Activated CD8-positive, alpha-beta memory T cell treated with anti-CD3 and anti-CD28 coated beads for 4 hours (primary cell): Measurements from ENCODE around the gene KCNIP4.
"Not testable (repeated sequence)": the region's sequence is repeated elsewhere in the genome, so short reads cannot be mapped to it uniquely, and the experiment has no call there.

Experiments
- DNase-seq, 2 donors: peaks; one replicate each; pipeline ENCODE4 v3.0.0-alpha.2; 2020; ENCODE audit warnings: low read depth in 2 of 2

Gene KCNIP4

DNA sequence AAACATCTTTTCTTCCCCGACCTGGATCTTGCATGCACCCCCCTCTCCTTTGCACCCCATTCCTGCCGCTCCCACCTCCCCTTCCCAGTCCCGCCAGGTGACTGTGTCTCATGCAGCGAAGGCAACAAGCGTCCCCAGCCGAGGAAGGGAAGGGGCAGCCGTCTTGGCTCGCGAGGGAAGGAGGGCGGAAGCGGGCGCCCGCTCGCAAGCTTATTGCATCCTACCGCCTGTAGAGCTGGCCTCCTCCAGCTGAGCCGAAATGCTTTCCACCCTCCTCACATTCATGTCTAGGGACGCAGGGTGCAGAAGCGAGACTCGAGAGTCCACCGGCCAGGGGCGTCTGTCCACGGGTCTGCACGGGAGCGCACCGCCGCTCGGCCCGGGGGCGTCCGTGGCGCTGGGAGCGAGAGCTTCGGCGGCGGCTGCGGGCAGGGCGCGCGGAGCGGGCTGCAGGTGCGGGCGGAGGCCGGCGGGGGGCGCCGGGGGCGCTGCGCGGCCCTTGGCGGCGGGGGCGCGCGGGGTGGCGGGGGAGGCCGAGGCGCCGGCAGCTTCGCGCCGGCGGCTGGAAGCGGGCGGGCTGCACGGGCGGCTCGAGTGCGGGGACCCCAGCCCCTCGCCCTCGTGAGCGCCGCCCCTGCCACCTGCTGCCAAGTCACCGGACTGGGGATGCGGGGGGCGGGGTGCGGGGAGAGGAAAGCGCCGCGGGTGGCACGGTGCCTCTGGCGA is at the start of gene KCNIP4:
Gene KCNIP4 (minus strand): TSS at position 426 of the 726 bp plus-strand sequence.
- DNase-seq: no peak

DNA sequence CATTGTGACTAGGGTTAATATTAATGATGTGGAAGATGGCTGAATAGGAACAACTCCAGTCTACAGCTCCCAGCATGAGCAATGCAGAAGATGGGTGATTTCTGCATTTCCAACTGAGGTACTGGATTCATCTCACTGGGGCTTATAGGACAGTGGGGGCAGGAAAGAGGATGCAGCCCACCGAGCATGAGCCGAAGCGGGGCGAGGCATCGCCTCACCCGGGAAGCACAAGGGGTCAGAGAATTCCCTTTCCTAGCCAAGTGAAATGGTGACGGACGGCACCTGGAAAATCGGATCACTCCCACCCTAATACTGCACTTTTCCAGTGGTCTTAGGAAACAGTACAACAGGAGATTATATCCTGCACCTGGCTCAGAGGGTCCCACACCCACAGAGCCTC is 48.0 kb upstream of the KCNIP4 start:
- DNase-seq: not testable (repeated sequence)

- DNase-seq: no peak
Observed at GRCh38 chr4:21992330-21992729, 43.8 kb upstream of the KCNIP4 start.

GRCh38 chr4:21991562-21991961 is 43.0 kb upstream of the KCNIP4 start:
- DNase-seq: no peak

DNA sequence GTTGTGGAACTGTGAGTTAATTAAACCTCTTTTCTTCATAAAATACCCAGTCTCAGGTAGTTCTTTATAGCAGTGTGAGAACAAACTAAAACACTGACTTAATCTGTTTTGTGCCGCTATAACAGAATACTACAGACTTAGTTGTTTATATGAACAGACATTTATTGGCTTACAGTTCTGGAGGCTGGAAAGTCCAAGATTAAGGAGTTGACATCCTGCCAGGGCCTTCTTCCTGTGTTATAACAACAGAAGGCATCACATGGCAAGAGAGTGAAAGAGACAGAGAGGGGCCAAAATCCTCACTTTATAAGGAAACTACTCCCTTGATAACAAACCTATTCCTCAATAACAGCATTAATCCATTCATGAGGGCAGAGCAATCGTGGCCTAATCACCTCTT is 42.5 kb upstream of the KCNIP4 start:
- no peak for DNase-seq

GRCh38 chr4:21989351-21989750 is 40.8 kb upstream of the KCNIP4 start:
- DNase-seq: no peak

- DNase-seq: no peak
Observed at GRCh38 chr4:21986307-21986706, 37.7 kb upstream of the KCNIP4 start.

GRCh38 chr4:21982087-21982486 is 33.5 kb upstream of the KCNIP4 start:
- DNase-seq: no peak

DNA sequence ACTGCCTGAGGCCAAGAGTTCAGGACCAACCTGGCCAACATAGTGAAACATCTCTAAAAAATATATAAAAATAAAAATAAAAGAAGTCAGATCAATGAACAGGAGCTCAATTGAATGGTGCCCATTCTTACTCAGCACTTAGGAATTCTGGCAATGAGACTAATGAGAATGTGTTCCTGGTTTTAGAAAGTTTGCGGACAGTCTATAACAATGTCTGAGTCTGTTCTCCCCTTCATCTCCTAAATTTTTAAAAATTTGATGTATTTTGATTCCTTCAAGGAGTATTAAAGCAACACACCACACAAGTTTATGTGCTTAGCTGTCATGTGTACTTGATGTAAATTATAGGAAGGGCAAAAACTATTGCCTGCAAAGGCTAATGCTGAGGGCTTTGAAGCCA is 30.6 kb upstream of the KCNIP4 start:
- no peak for DNase-seq

DNA sequence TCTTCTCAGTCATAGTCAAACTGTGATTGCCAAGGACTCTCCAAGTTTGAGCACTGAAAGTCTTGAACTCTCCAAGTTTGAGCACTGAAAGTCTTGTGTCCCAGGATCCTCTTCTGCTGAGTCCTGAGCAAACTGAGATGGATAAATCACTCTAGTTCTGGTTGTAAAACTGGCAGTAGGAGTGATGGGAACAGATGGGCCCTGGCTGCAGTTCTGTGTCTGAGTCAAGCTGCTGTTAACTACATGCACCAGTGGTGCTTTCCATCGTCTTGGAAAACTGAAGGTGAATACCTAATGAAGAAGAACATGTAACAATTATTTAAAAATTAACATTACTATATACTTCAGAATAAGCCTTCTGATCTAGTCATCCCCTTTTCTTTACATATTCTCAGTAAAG is 27.6 kb upstream of the KCNIP4 start:
- no peak for DNase-seq

DNA sequence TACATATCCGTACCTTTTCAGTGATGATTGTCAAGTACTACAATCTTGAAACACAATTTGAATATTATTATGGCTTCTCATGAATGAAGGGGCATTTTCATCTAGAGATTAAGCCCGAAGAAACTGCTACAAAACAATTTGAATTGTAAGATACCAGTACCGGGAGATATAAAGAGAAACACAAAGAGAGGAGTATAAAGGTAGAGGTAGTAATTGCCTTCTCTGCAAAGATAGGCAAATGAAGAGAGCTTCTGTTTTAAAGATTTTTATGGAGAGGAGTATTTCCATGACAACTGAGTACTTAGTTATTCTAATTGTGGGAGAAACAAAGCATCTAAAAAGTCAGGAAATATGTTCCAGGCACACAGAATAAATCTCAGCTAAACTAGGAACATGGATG is 25.3 kb upstream of the KCNIP4 start:
- no peak for DNase-seq

- DNase-seq: no peak
Observed at GRCh38 chr4:21964762-21965319, 16.3 kb upstream of the KCNIP4 start.

GRCh38 chr4:21962691-21963090 is 14.1 kb upstream of the KCNIP4 start:
- no peak for DNase-seq

GRCh38 chr4:21960793-21961192 is 12.2 kb upstream of the KCNIP4 start:
- DNase-seq: no peak

GRCh38 chr4:21954916-21955315 is 6.3 kb upstream of the KCNIP4 start:
- no peak for DNase-seq

DNA sequence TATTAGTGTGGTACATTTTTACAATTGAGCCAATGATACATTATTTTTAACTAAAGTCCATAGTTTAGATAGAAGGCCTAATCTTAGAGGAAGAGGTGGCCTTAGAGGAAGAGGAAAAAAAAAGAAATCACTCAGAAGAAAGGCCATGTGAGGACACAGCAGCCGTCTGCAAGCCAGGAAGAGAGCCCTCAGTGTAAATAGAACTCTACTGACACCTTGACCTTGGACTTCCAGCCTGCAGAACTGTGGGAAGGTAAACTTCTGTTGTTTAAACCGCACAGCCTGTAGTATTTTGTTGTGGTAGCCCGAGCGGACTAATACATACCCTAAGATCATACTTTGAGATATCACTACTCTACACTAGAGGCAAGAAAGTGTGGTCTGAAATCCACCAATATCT is 5.1 kb upstream of the KCNIP4 start:
- DNase-seq: no peak

GRCh38 chr4:21952549-21952948 is 4.0 kb upstream of the KCNIP4 start:
- DNase-seq: no peak

GRCh38 chr4:21949073-21949457 is 493 bp upstream of the KCNIP4 start:
- DNase-seq: no peak

DNA sequence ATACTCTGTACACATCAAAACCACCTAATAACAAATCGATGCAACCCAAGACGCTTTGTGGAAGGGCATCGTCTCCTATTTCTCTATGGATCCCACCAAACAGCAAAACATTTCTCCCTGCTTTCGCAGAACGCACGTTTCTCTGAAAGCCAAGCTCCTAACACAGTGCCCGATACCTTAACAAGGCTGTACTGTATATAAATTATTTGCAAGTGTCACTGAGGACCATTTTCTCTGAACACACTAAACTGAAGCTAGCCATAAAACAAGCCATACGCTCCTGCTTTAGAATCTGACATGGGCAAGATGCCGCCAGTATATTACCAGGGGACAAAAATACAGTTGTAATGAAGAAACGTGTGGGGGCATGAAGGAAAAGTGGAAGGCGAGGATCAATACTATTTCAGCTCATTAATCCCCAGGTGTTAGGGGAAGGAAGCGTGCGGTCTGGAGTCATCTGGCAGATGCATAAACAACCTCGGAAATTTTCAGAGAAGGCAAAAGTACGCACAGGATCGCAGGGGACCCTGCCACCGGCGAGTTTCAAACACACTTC is 703 bp downstream of the KCNIP4 start:
- no peak for DNase-seq

DNA sequence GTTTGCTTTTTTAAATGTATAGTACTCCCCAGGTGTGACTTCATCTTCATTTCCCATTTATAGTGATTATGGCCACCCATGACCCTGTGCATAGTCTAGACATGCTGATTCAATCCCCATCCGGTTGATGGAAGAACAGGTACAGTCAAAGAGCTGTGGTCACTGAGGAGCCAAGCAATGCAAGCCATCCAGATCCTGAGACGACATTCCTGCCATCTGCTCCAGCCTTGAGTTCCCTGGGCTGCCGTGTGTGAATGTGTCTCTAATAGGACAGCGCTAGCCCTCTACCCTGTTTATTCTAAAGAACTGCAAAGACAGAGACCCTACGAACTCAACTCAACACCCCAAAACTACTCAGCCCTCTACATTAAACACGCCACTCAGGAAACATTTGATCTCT is 1.7 kb downstream of the KCNIP4 start:
- DNase-seq: no peak

GRCh38 chr4:21921526-21922180 is 26.9 kb downstream of the KCNIP4 start:
- DNase-seq: no peak

- DNase-seq: no peak
Observed at GRCh38 chr4:21915761-21916160, 32.8 kb downstream of the KCNIP4 start.

- DNase-seq: no peak
Observed at GRCh38 chr4:21901831-21902230, 46.7 kb downstream of the KCNIP4 start.
